ENCODE measurements around the gene MTMR3.
A peak's percentile ranks its signal among the peaks of the same experiment; 100 is the strongest.

Gene MTMR3

GRCh38 chr22:30005213-30005857, 122.4 kb downstream of the MTMR3 start:
- DNase-seq = peak; percentile 82

GRCh38 chr22:30007361-30007760, 124.4 kb downstream of the MTMR3 start:
- no peak for DNase-seq

- DNase-seq = no peak
These were observed 125.4 kb downstream of the MTMR3 start for GRCh38 chr22:30008401-30008800.

- DNase-seq = no peak
These were observed 126.5 kb downstream of the MTMR3 start for GRCh38 chr22:30009478-30009877.

- no peak for DNase-seq
These were observed 127.9 kb downstream of the MTMR3 start for GRCh38 chr22:30010789-30011405.

GRCh38 chr22:30013201-30013600, 130.2 kb downstream of the MTMR3 start:
- DNase-seq = no peak

GRCh38 chr22:30014244-30014643, 131.3 kb downstream of the MTMR3 start:
- no peak for DNase-seq

GRCh38 chr22:30015229-30015797, 132.3 kb downstream of the MTMR3 start:
- no peak for DNase-seq

- no peak for DNase-seq
These were observed 132.9 kb downstream of the MTMR3 start for GRCh38 chr22:30015846-30016245.

- DNase-seq = no peak
These were observed 133.6 kb downstream of the MTMR3 start for GRCh38 chr22:30016596-30016995.

- DNase-seq = no peak
These were observed 134.6 kb downstream of the MTMR3 start for GRCh38 chr22:30017375-30018223.

GRCh38 chr22:30020511-30020910, 137.5 kb downstream of the MTMR3 start:
- no peak for DNase-seq

- DNase-seq = no peak
These were observed 138.4 kb downstream of the MTMR3 start for GRCh38 chr22:30021338-30021737.

GRCh38 chr22:30021881-30022619, 139.1 kb downstream of the MTMR3 start:
- DNase-seq = no peak

GRCh38 chr22:30023099-30023660, 140.2 kb downstream of the MTMR3 start:
- DNase-seq = no peak

GRCh38 chr22:30024231-30024630, 141.3 kb downstream of the MTMR3 start:
- no peak for DNase-seq

GRCh38 chr22:30025221-30025620, 142.2 kb downstream of the MTMR3 start:
- DNase-seq = no peak

GRCh38 chr22:30026756-30027155, 143.8 kb downstream of the MTMR3 start:
- DNase-seq = no peak

GRCh38 chr22:30027169-30027568, 144.2 kb downstream of the MTMR3 start:
- no peak for DNase-seq

GRCh38 chr22:30027791-30028190, 144.8 kb downstream of the MTMR3 start:
- DNase-seq = no peak

- no peak for DNase-seq
These were observed 145.8 kb downstream of the MTMR3 start for GRCh38 chr22:30028731-30029130.

GRCh38 chr22:30029512-30029911, 146.5 kb downstream of the MTMR3 start:
- DNase-seq = no peak

- no peak for DNase-seq
These were observed 147.4 kb downstream of the MTMR3 start for GRCh38 chr22:30030329-30030728.
